Neutrophil (primary cell): Measurements from ENCODE around the gene WFIKKN1.

Experiments used
- H3K27ac ChIP-seq: fragments of 200-600 bp; sonication (generic); 2 replicates; pipeline ENCODE4 v1.5.1; 2016; ENCODE audit warnings: mild to moderate bottlenecking, moderate library complexity
- H3K27me3 ChIP-seq: fragments of 200-600 bp; sonication (generic); 2 replicates; pipeline ENCODE4 v1.6.0; 2016; ENCODE audit warnings: mild to moderate bottlenecking
- H3K36me3 ChIP-seq: fragments of 200-600 bp; sonication (generic); 2 replicates; pipeline ENCODE4 v1.5.1; 2017
- H3K4me1 ChIP-seq, 2 experiments: fragments of 200-600 bp in 1 of 2; sonication (generic) in 1 of 2; 1 replicate in 1 of 2; 2 replicates in 1 of 2; pipeline versions ENCODE4 v1.5.1 to v1.6.1; 2013 to 2016; ENCODE audit warnings: low read depth in 1 of 2, low read length in 1 of 2, mild to moderate bottlenecking in 1 of 2, moderate library complexity in 1 of 2; ENCODE audit not compliant: control insufficient read depth in 1 of 2, insufficient read depth in 1 of 2
- H3K4me3 ChIP-seq, 2 experiments: fragments of 200-600 bp in 1 of 2; sonication (generic) in 1 of 2; 1 replicate in 1 of 2; 2 replicates in 1 of 2; pipeline ENCODE4 v1.5.1; 2013 to 2016; ENCODE audit warnings: low read depth in 1 of 2, low read length in 1 of 2, mild to moderate bottlenecking in 1 of 2, moderate library complexity in 1 of 2
- H3K9me3 ChIP-seq: fragments of 200-600 bp; sonication (generic); 2 replicates; pipeline ENCODE4 v1.5.1; 2016
- TF ChIP-seq, protein P1 (sequence below): fragments of 200-600 bp; sonication (generic); IDR thresholded peaks from 2 replicates; pipeline ENCODE4 v1.5.1; 2016; ENCODE audit warnings: antibody characterized with exemption

Gene WFIKKN1

DNA sequence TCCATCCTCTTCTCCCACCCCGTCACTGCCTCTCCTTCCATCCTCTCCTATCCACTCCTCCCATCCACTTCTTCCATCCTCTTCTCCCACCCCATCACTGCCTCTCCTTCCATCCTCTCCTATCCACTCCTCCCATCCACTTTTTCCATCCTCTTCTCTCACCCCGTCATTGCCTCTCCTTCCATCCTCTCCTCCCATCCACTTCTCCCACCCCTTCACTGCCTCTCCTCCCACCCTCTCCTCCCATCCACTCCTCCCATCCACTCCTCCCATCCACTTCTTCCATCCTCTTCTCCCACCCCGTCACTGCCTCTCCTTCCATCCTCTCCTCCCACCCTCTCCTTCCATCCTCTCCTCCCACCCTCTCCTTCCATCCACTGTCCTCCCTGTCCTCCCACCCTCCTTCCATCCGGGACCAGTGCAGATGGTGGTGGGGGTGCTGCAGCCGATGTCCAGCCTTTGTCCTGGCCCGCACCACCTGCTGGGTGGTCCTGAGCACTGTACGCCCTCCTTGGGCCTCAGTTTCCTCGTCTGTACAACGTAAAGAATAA lies 1.1 kb downstream of the WFIKKN1 start:
- TF ChIP-seq, protein P1, sequence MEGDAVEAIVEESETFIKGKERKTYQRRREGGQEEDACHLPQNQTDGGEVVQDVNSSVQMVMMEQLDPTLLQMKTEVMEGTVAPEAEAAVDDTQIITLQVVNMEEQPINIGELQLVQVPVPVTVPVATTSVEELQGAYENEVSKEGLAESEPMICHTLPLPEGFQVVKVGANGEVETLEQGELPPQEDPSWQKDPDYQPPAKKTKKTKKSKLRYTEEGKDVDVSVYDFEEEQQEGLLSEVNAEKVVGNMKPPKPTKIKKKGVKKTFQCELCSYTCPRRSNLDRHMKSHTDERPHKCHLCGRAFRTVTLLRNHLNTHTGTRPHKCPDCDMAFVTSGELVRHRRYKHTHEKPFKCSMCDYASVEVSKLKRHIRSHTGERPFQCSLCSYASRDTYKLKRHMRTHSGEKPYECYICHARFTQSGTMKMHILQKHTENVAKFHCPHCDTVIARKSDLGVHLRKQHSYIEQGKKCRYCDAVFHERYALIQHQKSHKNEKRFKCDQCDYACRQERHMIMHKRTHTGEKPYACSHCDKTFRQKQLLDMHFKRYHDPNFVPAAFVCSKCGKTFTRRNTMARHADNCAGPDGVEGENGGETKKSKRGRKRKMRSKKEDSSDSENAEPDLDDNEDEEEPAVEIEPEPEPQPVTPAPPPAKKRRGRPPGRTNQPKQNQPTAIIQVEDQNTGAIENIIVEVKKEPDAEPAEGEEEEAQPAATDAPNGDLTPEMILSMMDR, result no peak
- Histone ChIP-seq H3K27ac (no peak overlapping the region), H3K27me3 (peaks cover 25% of the 10 kb centered on the region), H3K36me3 (peaks cover 36% of the 10 kb centered on the region), H3K9me3 (no peaks in the 10 kb centered on the region), H3K4me3 (no peak overlapping the region), H3K4me1 (peaks cover 7 to 15% of the 10 kb centered on the region in 2 experiments)

DNA sequence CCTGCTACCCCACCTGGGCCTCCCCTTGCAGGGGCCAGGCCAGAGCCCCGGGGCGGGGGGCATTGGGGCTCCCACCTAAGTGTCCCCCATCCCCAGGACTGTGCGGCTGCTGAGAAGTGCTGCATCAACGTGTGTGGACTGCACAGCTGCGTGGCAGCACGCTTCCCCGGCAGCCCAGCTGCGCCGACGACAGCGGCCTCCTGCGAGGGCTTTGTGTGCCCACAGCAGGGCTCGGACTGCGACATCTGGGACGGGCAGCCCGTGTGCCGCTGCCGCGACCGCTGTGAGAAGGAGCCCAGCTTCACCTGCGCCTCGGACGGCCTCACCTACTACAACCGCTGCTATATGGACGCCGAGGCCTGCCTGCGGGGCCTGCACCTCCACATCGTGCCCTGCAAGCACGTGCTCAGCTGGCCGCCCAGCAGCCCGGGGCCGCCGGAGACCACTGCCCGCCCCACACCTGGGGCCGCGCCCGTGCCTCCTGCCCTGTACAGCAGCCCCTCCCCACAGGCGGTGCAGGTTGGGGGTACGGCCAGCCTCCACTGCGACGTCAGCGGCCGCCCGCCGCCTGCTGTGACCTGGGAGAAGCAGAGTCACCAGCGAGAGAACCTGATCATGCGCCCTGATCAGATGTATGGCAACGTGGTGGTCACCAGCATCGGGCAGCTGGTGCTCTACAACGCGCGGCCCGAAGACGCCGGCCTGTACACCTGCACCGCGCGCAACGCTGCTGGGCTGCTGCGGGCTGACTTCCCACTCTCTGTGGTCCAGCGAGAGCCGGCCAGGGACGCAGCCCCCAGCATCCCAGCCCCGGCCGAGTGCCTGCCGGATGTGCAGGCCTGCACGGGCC lies 1.9 kb downstream of the WFIKKN1 start:
- H3K27me3 ChIP-seq, result peaks cover 25% of the 10 kb centered on the region
- H3K4me1 ChIP-seq, result peaks cover 13 to 23% of the 10 kb centered on the region in 2 experiments
- TF ChIP-seq, protein P1, result no peak
- peaks cover 28% of the 10 kb centered on the region for H3K36me3 ChIP-seq
- no peak overlapping the region for H3K4me3 ChIP-seq
- H3K27ac ChIP-seq, result no peak overlapping the region
- no peaks in the 10 kb centered on the region for H3K9me3 ChIP-seq

DNA sequence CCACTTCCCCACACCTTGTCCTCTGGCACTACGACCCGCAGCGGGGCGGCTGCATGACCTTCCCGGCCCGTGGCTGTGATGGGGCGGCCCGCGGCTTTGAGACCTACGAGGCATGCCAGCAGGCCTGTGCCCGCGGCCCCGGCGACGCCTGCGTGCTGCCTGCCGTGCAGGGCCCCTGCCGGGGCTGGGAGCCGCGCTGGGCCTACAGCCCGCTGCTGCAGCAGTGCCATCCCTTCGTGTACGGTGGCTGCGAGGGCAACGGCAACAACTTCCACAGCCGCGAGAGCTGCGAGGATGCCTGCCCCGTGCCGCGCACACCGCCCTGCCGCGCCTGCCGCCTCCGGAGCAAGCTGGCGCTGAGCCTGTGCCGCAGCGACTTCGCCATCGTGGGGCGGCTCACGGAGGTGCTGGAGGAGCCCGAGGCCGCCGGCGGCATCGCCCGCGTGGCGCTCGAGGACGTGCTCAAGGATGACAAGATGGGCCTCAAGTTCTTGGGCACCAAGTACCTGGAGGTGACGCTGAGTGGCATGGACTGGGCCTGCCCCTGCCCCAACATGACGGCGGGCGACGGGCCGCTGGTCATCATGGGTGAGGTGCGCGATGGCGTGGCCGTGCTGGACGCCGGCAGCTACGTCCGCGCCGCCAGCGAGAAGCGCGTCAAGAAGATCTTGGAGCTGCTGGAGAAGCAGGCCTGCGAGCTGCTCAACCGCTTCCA lies 2.7 kb downstream of the WFIKKN1 start:
- H3K27ac ChIP-seq, result no peak overlapping the region
- H3K27me3 ChIP-seq, result peaks cover 25% of the 10 kb centered on the region
- H3K36me3 ChIP-seq, result peaks cover 20% of the 10 kb centered on the region
- TF ChIP-seq, protein P1, result no peak
- no peaks in the 10 kb centered on the region for H3K9me3 ChIP-seq
- no peak overlapping the region for H3K4me3 ChIP-seq
- H3K4me1 ChIP-seq, result peaks cover 14 to 24% of the 10 kb centered on the region in 2 experiments

DNA sequence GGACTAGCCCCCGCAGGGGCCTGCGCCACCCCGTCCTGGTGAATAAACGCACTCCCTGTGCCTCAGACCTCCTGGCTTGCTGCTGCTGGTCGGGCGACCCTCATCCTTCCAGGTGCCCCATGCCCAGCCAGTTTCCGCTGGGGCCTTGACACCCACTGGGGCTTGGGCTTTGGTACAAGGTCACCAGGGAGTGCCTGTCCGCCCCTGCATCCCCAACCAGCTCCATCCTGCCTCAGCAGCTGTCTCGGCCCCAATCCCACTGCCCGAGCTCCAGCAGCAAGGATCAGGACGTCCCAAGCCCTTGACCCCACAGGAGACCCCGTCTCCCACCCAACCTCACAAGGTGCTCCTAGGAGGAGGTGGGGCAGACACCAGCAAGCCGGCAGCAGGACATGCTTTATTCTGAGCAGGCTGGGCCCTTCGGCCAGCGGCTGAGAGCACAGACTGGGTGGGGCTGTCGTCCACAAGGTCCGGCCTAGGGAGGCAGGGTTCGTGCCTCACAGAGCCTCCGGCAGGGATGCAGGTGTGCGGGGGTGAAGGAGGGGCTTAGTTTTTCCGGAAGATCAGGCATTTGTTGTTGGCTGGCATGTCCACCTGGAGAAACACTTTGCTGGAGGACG lies 3.4 kb downstream of the WFIKKN1 start:
- H3K27me3 ChIP-seq, result peaks cover 25% of the 10 kb centered on the region
- H3K27ac ChIP-seq, result no peak overlapping the region
- peaks cover 14 to 24% of the 10 kb centered on the region in 2 experiments for H3K4me1 ChIP-seq
- no peaks in the 10 kb centered on the region for H3K9me3 ChIP-seq
- no peak overlapping the region for H3K4me3 ChIP-seq
- H3K36me3 ChIP-seq, result peaks cover 13% of the 10 kb centered on the region
- TF ChIP-seq, protein P1, result no peak

DNA sequence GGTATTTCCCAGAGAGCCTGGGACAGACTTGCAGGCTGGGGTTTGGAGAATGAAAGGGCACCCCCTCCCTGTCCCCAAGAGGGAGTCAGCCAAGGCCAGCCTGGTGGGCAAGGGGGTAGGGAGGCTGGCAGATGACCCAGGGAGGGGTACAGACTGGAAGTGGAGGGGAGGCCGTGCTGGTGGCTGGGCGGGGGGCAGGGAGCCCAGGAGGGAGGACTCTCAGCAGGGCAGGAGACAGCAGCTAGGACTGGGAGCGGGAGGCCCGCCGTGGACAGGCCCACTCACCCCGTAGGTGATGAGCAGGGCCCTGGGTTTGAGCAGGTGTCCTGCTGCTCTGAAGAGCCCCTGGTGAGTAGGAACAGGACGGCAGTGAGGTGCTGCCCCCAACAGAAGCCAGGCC lies 4.2 kb downstream of the WFIKKN1 start:
- Histone ChIP-seq H3K36me3 (peaks cover 8% of the 10 kb centered on the region), H3K27ac (no peak overlapping the region), H3K27me3 (peaks cover 24% of the 10 kb centered on the region), H3K4me1 (peaks cover 14 to 24% of the 10 kb centered on the region in 2 experiments), H3K9me3 (no peaks in the 10 kb centered on the region), H3K4me3 (no peak overlapping the region)
- TF ChIP-seq, protein P1, result no peak
